GM21723 (cell line): ENCODE measurements around the gene ITGB2.

Experiments used
- ATAC-seq: cut with Tn5 transposase; IDR thresholded peaks from one replicate; pipeline ENCODE4 v1.9.1; 2021; ENCODE audit warnings: mild to moderate bottlenecking, moderate library complexity; ENCODE audit not compliant: unreplicated experiment

ITGB2 gene

DNA sequence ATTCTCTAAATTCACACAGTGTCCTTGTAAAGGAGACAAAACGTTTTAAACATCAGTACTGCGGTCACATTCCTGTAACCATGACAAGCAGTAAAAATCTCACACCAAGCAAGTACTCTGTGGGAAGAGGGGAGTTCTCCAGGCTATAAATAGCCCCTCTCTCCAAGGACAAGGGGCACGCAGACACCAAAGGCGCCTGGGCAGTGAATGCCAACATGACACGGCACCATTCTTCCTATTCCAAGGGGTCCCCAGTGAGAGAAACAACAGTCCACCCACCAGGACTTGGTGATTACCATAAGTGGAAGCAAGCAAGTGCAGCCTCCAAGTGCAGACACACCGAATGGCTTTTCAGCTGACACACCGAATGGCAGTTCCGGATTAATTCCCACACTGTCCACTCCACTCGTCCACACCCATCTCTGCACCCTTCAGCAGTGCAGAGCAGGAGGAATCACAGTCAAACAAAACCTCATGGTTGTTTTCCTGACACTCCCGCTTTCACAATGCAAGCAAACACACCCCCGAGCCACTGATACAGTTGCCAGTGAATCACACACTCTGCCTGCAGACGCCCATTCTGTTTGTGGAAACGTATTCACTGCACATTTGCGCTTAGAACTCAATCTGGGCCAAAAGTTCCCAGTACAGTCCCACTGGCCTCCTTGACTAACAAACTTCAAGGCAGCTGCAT lies 49.0 kb downstream of the ITGB2 start:
- ATAC-seq, result no peak

DNA sequence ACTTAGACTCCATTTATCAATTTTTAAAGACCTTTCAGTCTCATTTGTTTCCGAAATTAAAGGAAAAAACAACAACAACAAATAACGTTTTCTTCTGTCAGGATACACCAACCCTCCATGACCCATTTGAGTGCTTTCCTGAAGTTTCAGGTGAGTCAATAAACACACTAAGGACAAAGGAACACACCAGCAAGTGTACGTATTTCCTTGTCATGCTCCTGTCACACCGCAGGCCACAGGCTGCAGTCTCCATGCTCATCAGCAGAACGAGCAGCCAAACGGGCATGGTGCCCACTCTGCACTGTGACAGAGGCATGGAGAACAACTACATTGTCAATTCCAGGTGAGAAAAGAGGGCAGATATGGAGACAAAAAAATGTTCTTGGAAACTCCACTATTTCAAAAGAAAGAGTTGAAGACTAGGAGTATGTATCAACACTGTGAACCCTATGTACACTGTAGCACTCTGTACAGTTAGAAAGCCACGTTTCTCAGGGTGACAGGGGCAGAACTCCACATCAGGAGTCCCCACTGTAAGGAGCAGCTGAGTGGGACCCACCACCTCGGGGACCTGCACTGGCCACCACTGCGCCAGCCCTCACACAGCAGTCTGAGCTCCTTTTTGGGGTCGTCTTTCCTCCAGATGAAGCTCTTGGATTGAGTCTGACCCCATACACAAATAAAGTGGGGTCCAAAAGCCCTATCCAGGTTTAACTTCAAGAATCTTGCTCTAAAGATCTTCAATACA lies 49.8 kb downstream of the ITGB2 start:
- no peak for ATAC-seq

DNA sequence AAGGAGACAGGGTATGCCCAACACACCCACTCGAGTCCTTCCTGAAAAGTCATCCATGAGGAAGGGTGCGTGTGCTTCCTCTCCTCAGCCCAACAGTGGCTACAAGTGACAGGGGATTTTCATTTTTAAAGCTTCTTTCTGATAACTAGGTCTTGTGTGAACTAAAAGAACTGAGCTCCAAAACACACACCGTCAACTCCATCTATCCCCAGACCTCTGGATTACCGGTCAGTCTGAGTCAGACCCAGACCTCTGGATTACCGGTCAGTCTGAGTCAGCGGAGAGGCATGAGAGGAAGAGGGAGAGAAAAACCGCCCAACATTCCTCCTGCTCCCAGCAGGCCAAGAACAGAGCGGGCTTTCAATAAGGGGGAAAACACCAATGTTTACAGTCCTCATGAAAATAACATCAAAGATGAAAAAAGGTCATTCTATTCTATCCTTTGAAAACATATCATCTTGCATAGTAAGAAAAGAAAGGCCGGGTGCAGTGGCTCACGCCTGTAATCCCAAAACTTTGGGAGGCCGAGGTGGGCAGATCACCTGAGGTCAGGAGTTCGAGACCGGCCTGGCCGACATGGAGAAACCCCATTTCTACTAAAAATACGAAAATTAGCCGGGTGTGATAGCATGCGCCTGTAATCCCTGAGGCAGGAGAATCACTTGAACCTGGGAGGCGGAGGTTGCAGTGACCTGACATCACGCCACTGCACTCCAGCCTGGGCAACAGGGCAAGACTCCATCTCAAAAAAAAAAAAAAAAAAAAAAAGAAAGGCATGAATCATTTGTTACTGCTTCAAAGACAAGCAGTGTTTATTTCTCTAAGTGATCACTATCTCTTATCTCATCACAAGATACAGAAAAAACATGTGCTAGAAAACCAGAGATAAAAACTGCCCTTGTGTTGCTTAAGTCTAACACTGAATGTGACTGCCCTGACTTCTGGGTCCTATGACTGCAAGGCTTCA lies 50.6 kb downstream of the ITGB2 start:
- ATAC-seq, result no peak

DNA sequence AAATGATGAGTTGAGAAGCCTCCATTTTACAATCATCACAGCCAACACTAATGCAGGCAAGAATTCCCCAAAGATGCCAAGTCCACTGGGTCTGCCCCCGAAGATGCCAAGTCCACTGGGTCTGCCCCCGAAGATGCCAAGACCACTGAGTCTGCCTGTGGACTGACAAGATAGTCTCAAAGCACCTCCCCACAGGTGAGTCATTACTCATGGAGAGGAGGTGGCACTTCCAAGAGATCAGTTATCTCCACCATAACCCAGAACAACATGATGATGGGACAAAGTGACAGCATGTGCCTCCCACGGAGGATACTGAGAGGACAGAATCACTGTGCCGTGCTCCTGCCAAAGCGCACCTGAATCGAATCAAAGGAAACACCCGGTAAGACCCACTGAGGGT lies 52.0 kb downstream of the ITGB2 start:
- ATAC-seq, result no peak

DNA sequence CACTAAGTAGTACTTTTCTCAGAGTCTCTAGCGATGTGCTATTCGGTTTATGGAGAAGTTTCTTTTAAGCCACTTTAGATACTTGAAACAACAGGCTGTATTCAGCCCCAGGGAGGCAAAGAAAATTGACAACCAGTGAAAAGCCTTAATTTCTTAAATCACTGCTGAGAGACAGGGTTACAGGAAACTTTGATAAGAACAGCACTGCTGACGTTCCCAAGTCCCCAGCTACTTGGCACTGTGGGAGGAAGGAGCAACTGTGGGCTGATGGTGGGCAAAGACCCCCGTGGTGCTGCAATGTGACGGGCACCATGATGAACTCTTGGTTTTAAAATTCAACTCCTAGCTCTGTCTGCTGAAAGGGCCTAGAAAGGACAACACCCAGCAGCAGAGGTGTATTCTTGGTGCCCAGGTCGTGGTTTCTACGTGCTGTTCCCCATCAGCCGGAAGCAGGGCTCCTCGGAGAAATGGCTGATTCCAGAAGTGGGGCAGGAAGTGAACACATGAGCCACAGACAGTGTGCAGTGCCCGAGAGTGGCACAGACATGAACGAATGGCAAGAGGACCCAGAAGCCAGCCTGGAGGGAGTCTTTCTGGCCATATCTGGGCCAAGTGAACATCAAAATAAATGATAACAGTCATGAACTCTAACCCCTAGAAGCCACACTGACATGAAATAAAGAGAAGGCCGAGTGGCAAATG lies 52.5 kb downstream of the ITGB2 start:
- ATAC-seq, result no peak

DNA sequence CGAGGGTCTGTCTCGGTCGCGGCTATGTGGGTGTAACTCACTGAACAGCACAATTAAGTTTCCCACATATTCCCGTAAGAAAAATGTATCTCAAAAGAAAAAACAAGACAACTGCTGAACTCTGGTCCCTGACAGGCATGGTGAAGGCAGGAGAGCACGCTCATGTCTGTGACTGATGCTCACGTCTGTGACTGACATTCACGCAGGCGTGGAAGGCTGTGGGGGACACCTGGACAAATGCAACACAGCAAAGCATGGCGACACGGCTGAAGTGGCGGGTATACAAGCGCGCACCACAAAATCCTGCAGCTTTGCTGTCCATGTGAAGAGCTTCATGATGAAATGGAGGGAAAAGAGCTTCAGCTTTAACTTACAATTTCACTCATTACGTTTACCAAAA lies 53.2 kb downstream of the ITGB2 start:
- ATAC-seq, result no peak

DNA sequence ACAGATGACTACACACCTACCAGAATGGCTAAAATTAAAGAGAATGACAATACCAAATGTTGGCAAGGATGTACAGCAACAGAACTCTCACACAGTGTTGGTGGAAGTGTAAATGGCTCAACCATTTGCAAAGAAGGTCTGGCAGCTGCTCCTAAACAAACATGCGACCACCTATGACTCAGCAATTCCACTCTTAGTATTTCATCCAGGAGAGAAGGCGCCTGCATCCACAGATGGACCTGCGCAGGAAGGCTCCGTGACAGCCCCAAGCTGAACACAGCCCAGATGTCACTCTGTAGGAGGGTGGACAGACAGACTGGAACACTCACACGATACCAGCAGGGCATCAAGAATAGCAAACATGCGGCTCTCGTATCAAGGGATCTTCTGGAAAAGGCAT lies 53.9 kb downstream of the ITGB2 start:
- ATAC-seq, result no peak

DNA sequence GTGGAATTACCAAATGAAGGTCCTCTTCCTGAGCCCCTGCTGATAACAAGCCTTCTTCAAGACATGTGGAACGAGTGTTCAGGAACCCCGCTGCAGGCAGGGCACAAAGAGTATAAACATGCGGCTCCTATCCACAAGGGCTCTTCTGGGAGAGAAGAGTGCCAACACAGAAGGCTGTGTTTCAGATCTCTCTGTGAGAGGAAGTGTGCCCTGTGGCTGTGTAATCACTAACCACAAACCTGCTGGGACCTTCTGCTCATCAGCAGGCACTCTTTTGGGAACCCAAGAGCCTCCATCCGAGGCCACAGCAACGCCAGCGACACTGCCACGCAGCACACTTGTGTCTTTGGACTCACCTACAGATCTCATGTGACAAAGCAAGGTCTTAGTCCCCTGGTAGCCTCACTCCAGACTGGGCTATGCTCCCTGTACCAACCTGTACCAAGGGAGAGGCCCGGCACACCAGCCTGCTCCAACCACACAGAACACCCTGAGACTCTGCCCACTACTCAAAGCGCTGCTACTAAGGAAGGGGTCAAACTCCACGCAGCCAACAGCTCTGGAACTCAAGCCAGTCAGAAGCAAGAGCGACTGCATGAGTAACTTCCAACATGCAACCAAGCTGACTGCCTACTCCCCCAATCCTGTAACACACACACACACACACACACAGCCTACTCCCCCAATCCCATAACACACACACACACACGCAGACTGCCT lies 55.0 kb downstream of the ITGB2 start:
- no peak for ATAC-seq

DNA sequence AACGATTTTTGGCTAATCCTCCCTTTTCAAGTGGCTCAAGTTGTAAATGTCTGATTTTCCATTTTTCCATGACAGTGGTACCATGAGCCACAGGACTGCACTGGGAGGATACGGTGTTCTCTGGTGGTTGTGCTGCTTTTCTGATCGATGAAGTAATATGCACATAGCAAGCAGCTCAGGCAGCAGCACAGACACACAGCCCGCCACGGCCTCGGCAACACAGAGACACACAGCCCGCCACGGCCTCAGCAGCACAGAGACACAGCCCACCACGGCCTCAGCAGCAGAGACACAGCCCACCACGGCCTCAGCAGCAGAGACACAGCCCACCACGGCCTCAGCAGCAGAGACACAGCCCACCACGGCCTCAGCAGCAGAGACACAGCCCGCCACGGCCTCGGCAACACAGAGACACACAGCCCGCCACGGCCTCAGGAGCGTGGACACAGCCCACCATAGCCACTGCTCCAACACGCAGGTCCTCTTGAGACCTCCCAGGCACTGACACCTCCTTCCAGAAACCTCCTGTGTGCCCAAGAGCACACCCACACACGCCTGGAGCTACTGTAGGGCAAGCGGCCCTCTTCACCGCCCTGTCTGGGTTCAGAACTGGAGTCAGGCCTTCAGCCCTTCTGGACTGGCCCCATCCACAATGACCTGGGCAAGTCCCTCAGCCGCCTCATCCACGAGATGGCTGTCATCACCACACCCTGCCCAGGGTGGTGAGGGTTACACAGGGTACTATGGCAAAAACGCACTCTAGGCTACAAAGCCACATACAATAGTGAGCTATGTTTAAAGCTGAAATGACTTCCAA lies 57.6 kb downstream of the ITGB2 start:
- no peak for ATAC-seq

DNA sequence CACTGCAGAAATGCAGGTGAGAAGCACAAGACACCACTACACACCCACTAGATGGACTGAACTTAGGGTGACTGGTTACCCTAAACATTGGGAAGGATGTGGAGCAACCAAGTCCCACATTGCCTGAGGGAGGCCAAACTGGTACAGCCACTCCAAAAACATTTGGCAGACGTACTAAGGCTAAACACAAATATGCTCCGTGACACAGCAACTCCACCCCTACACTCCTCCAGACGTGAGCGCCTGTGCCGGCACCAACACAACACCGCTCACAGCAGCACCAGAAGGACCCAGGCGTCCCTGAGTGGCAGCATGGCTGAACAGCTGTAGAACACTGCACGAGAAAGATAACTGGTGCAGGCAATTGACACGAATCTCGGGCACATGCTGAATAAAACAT lies 61.9 kb downstream of the ITGB2 start:
- no peak for ATAC-seq

DNA sequence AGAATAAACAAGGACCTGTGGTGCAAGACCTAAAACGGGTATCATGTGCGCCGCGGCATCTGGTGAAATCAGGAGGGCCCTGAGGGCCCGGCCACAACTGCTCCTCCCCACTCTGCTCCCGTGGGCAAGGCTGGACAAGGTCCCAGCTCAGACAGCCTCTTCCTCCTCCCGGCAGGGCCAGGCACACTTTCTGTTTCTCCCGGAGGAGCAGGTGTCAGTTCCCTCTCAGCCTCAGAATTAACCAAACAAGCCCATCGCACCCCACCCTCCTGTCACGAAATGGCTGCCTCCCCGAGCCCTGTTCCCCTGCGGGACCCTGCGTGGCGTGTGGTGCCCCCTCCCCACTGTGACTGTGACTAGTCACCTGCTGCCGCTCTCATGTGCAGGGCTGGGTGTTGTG lies 62.4 kb downstream of the ITGB2 start:
- no peak for ATAC-seq

DNA sequence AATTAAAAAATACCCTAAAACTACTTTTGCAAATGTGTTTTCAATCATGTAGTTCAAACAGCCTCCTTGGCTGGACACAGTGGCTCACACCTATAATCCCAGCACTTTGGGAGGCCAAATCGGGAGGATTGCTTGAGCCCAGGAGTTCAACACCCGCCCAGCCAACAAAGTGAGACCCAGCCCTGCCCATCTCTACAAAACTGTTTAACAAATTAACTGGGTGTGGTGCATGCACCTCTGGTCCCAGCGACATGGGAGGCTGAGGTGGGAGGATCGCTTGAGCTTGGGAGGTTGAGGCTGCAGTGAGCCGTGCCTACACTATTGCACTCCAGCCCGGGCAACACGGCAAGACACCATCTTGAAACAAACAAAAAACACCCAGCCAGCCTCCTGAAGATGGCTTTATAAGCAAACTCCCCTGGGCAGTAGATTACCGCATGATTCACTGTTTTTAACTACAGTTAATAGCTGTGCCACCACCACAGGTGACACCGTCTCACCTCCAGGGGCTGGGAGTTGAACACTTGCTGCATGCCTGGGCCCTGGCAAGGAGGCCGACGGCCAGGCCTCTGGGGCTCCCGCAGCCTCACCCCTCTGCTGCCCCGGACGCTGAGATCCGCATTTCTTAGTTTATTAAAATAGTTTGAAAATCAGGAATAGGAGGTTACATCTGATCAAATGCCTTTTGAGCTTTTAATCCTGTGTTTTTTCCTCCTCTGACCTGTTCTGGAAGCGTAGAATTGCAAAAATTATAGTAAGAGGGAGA lies 63.4 kb downstream of the ITGB2 start:
- no peak for ATAC-seq

DNA sequence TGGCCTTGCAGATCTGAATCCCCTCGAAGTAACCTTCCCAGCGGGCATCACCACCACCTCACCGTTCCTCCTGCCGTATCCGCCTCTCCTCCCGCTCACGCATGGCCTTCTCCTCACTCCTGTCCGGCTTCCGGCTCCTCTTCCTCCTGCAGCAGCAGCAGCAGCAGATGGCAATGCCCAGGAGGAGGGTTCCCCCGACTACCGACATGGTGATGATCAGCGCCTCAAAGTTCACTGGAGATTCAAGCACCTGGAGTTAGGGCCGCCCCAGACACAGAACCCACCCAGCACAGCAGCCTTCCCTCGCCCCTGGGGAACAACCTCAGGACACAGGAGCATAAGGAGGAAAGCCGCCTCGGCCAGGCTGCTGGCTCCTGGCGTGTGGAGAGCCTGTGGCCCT lies 64.6 kb downstream of the ITGB2 start:
- ATAC-seq, result no peak

DNA sequence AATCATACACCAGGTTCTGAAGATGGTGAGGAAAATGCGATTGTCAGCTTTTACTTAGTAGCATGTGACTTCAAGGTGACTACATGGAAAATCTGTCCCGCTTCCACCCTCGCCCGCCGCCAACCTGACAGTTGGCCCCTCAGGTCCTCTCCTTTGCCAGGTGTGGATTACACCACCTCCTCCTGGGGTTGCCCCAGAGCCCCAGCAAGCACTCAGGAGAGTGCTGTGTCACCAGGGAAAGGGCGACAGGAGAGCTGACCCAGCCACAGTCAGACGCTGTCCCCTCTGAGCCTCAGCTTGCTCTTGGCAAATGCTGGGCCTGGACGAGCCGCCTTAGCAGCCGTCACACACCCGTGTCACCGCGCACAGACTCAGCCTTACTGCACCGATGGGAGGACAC lies 65.1 kb downstream of the ITGB2 start:
- no peak for ATAC-seq

DNA sequence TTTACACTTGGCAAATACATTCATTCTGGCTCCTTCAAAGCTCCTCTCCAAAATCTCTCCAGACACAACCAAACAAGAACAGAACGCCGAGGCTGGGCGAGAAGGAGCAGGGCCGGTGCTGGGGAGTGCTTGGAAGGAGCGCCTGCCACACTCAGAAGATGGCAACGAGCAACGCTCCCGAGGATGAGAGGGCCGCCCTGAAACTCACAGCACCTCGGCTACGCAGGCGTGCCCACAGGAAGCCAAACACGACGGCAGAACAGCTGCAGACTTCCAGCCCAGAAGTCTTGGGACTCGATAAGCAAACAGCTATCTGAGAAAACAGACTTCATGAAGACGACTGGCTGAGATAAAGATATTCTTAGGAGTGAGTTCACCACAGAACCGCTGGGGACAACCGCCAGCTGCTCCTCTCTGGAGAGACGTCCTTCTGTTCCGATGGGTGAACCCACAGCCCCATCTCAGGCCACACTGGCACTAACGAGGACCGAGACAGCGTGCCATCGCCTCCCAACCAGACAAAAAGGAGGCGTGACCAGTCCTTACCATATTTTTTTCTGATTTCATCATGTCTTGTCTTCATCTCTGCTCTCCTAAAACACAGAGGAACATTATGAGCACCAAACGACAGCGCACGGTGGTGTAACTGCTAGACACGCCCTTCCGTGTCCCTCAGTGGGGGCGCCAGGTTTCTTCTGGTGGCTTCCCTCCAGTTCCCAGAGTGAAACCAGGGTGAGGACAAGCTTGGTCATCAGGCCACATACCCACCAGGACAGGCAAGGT lies 65.8 kb downstream of the ITGB2 start:
- no peak for ATAC-seq

DNA sequence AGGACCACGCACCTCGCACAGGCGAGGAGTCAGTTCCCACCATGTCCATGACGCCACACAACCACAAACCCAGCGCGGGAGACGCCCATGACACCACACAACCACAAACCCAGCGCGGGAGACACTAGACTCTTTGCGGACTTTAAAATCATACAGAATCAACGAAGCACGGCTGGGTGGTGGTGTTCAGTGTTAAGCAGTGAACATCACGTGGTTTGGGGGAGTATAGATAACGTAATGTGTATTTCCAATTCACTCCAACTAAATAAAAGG lies 66.4 kb downstream of the ITGB2 start:
- no peak for ATAC-seq

DNA sequence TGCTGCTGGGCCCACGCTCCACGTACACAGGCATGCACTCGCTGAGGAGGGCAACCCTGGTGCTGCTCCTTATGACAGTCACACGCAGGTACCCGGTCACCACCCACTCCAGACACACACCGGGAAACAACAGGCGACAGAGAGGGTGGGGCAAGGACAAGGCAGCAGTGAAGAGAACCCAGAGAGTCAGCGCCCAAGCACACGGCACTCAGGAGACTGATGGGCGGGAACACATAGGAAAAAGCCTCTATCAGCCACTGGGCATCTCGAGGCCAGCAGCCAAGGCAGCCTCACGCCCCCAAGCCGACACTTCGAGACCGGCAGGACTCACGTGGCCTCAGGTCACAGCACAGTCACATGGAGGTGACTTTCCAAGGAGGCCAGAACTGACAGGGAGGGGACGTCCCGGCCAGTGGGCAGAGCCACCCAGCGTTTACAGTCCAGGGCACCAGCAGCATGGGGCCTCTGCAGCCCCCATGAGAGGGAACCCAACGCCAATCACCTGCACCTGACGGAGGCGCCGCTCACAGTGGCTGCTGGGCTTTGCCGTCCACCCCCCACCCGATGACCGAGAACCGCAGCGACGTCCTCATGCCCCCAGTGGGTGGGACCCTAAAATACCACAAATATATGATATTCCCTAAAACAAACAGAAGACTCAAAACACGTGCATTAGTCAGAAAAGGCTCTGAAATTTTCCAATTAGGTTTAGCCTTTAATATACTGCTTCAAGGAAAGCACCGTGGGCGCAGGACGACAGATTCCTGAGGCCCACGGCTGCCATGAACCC lies 66.9 kb downstream of the ITGB2 start:
- ATAC-seq, result no peak
